NAMALWA (cell line): ENCODE data around the gene PPDPF.
"Not testable (repeated sequence)": the region's sequence is repeated elsewhere in the genome, so short reads cannot be mapped to it uniquely, and the experiment has no call there.

Source experiments
- DNase-seq: peaks from one replicate; pipeline ENCODE4 v3.0.0-alpha.2; 2015; ENCODE audit warnings: low spot score

The PPDPF gene

DNA sequence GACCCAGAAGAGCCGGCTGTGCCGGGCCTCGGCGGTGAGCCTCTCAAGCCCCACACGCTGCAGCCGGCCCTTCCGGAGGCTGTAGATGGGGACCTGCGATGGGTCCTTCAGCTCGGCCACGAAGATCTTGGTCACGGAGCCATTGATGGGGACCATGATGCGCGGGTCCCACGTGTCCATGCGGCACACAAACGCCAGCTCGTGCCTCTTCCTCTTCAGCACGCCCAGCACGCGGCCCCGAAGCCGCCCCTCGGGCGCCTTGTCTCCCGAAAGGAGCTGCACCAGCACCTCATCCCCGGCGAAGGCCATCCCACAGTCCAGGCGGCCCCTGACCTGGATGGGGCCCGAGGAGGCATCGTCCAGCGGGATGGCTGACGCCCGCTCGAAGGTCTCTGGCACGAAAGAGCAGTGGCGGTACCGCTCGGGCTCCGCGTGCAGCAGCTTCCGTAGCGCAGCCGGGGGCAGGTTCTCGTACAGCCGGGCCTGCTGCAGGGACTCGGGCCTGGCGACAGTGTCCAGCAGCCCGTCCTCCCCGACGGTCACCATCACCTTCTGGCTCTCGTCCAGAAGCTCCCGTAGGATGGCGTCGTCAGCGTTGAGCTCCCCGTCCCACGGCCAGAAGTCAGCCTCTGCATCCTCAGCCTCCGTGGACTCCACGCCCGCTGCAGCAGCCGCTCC is 44.6 kb downstream of the PPDPF start:
- DNase-seq: no peak

DNA sequence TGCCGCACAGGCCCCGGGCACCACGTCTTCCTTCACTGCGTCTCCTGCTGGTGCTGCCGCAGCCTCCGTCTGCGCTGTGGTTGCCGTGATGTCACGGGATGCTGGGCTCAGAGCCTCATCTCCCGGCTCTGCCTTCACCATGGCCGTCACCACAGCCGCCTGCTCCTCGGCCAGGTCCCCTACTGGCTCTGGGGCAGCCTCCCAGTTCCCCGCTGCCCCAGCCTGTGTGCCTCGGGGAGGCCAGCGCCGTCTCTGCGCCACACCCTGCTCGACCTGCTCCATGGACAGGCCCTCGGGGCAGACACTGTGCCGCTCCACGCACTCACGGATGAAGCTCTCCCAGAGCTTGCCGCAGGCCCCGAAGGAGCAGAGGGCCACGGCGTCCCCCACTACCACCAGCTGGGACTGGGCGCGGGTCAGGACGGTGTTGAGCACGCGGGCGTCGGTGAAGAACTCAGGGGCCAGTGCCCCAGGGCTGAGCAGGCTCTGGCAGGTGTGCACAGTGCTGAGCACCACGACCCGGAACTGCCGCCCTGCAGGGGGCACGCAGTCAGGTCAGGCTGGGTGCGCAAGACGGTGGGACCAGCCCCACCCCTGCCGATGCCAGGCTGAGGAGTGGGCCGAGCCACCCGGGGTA is 45.3 kb downstream of the PPDPF start:
- no peak for DNase-seq

DNA sequence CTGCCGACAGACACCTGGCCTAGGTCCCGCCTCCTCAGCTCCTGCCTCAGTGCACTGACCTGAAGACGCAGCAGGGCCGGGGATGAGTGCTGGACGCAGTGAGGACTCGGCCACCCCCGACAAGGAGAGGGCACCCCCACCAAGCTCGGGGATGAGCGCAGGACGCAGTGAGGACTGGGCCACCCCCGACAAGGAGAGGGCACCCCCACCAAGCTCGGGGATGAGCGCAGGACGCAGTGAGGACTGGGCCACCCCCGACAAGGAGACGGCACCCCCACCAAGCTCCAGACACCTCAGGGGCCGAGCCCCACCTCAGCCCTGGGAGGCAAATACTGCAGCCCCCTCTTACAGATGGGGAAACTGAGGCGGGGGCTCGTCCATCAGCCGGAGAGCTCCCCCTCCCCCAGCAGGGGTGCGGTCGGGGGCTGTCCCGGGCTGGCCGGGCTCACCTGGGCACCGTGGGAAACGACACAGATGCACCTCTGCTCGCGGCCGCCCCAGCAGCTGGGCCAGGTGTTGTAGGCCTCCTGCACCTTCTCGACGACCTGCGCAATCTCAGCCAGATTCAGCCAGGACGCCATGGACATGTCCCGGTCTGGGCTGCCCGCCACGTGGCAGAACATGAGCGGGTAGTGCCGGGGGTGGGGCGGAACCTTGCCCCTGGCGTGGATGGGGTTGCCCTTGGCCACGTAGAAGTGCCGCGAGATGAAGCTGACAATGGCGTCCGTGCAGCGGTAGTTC is 46.0 kb downstream of the PPDPF start:
- no peak for DNase-seq

DNA sequence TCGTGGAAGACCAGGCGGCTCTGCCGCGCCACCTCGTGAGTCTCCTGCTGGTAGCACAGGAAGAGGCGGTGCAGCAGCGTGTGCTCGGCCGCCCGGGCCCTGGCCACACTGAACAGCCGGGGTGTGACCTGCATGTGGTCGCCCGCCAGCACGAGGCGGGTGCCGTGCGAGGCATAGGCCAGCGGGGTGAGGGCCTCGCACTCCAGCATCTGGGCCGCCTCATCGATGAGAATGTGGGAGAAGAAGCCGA is 46.5 kb downstream of the PPDPF start:
- no peak for DNase-seq

DNA sequence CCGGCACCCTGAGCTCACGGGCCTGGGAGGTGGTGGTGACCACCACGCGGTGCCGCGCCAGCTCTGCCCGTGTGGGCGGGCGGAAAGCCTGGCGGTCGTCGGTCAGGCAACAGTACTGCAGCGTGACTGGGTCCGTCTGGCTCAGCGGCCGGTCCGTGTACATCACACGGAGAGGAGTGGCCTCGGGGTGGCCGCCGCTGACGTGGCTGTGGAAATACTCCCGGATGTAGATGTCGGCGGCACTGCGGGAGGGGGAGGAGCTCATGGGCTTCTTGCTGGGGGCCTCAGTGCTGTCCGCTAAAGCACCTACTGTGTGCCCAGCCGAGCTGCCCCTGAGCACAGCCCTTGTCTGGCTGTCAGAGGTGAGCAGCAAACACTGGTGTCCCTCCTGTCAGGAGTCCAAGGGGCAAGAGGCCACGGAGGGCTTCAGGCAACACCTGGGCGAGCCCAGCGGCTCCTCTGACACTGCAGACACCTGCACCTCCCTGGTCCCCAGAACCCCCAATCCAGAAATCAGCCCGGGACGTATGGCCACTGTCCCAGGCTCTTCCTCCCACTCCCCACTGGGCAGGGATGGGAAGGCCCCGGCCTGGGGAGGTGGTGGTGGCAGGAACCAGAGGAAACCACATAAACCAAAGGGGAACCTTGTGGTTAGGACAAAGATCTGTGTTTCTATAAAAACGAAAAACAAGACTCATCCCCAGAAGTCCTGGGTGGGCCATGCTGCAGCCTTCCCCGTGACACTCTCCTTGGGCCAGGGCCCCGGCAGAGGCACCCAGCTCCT is 47.0 kb downstream of the PPDPF start:
- DNase-seq: peak; percentile 55

DNA sequence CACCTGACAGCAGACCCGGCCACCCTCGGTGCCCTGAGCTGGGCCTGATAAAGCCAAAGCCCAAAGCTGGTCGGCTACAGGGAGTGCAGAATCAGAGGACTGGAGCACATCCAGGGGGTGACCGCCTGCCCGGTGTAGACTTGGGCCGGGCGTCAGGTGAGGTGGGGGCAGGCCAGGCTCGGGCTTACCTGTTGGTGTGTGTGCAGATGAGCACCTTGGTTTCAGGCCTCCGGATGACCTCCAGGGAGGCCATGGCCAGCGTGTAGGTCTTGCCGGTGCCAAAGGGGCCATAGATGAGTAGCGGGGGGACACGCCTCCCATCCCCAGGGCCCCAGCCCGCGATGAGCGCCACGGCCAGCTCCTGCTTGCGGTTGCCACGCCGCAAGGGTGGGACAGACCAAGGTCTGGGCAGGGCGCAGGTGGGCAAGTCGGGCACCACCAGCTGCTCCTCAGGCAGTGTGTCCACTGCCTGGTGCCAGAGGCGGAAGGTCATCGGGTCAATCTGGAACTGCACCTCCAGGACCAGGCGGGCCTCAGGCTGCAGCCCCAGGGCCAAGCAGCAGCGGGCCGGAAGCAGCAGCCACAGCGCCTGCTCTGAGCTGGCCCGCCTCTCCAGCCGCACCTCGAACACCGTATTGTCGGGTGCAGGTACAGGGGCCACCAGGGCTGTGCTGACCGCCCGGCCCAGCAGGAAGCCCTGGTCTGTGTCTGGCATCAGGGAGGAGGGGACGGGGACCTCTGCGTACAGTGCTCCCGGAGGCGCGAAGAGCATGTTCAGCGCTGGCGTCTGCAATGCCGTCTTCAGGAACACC is 47.8 kb downstream of the PPDPF start:
- DNase-seq: no peak

DNA sequence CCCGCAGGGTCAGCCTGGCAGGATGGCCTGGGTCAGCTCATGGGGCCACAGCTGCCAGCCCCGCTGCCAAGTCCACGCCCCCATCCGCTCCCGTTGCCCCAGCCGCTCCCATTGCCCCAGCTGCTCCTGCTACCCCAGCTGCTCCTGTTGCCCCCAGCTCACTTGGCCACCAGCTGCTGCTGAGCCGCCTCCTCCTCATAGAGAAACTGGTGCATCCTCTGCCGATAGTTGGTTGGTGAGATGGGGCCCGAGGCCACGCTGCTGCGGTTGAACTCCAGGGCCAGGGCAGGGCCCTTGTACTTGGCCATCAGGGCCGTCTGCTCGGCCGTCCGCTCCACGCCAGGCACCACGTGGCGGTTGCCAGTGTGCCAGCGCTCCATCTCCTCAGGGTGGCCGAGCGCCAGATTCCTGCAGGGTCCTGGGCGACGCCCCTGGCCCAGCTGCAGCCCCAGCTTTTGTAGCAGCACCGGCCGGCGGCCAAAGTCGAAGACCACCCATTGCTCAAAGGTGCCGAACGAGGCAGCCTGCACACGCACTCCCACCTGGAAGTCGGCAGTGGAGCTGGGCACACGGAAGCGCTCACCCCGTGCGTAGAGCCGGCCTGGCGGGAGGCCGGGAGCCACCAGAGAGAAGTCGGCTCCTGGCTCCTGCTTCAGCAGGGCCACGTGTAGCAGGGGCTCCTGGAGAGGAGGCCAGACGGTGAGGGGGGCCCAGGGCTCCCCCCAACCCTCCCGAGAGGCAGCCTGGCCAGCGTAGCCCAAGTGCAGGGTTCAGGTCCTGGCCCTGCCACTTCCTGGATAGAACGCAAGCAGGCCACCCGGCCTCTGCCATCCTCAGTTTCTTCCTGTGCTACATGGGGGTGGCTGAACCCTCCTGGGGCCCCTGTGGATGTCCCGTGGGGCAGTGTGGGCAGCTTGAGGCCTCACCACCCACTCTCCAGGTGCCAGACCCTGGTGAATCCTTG is 48.7 kb downstream of the PPDPF start:
- DNase-seq: no peak

DNA sequence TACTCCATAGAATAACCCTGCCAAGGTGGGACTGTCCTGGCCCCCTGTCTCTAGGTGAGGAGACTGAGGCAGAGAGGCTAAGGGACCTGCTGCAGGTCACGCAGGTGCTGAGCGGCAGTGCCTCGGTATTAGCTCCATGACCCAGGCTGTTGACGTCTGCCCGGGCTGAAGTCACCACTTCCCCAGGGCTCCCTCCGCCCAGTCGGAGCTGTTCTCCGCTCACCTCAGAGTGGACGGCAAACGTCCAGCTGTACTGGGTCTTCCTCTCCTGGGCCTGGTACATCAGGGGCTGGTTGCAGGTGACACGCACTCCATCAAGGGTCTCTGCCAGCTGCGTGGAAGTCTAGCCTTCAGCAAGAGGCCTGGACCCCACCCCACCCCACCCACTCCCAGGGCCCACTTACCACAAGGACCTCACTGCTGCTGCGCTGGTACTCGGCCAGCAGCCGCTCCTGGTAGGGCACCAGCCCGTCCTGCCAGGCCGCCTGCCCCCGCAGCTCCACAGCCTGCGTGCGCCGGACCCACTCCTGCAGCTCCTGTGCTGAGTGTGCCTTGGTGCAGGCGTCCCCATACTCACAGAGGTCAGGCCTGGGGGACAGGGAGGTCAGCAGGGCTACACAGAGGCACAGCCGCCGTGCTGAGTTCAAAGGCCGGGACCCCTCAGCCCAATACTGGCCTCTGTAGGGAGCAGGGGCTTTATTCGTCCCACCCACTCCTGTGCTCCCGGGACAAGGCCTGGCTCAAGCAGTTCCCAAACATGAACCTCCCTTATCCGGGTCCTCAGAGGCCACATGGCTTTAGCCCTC is 49.9 kb downstream of the PPDPF start:
- no peak for DNase-seq

DNA sequence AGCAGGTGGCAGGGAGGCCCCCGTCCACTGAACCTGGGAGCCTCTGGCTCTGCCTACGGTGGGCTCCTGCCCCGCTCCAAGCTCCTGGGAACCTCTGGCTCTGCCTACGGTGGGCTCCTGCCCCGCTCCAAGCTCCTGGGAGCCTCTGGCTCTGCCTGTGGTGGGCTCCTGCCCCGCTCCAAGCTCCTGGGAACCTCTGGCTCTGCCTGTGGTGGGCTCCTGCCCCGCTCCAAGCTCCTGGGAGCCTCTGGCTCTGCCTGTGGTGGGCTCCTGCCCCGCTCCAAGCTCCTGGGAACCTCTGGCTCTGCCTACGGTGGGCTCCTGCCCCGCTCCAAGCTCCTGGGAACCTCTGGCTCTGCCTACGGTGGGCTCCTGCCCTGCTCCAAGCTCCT is 50.5 kb downstream of the PPDPF start:
- DNase-seq: not testable (repeated sequence)
